ENCODE data around the gene BMAL1. TPM values are rescaled to one million over a fixed set of nuclear protein-coding genes. Genes with fewer than 3 reads are reported as not detected.
A peak's percentile ranks its signal among the peaks of the same experiment; 100 is the strongest.

Gene BMAL1
- total RNA-seq, 2 donors from 2014 or later: 61.4 to 82.1 TPM

GRCh38 chr11:13304655-13305335 is 27.2 kb downstream of the BMAL1 start:
- Mint-ChIP-seq H3K27ac (peak overlapping the region in 1 of 2 donors; percentile 87), H3K27me3 (no peaks in the 10 kb centered on the region), H3K36me3 (peaks cover 12% of the 10 kb centered on the region), H3K4me1 (ENCODE audit: low read depth in 2 of 2) (peaks cover 47 to 48% of the 10 kb centered on the region in 2 donors), H3K4me3 (no peak overlapping the region), H3K9me3 (peaks cover 6% of the 10 kb centered on the region)
- DNase-seq (ENCODE audit: low spot score) (no peak), ATAC-seq (no peak)

- DNase-seq (ENCODE audit: low spot score): no peak
- Mint-ChIP-seq H3K27ac (no peak overlapping the region), H3K4me3 (no peak overlapping the region), H3K4me1 (ENCODE audit: low read depth in 2 of 2) (peaks cover 42 to 44% of the 10 kb centered on the region in 2 donors), H3K9me3 (peaks cover 3% of the 10 kb centered on the region), H3K36me3 (peaks cover 20% of the 10 kb centered on the region), H3K27me3 (no peaks in the 10 kb centered on the region)
- ATAC-seq: peak in 1 of 2 donors; percentile 57
These were observed 31.1 kb downstream of the BMAL1 start for GRCh38 chr11:13308704-13309103.

GRCh38 chr11:13309156-13309555 is 31.6 kb downstream of the BMAL1 start:
- H3K36me3 Mint-ChIP-seq: peaks cover 16% of the 10 kb centered on the region
- H3K4me1 Mint-ChIP-seq (ENCODE audit: low read depth in 2 of 2): peaks cover 42 to 44% of the 10 kb centered on the region in 2 donors
- ATAC-seq (no peak), DNase-seq (ENCODE audit: low spot score) (no peak)
- H3K4me3 Mint-ChIP-seq: no peak overlapping the region
- no peaks in the 10 kb centered on the region for H3K27me3 Mint-ChIP-seq
- no peaks in the 10 kb centered on the region for H3K9me3 Mint-ChIP-seq
- no peak overlapping the region for H3K27ac Mint-ChIP-seq

GRCh38 chr11:13310443-13310842 is 32.9 kb downstream of the BMAL1 start:
- Mint-ChIP-seq H3K36me3 (peaks cover 16% of the 10 kb centered on the region), H3K27me3 (no peaks in the 10 kb centered on the region), H3K4me1 (ENCODE audit: low read depth in 2 of 2) (peaks cover 53% of the 10 kb centered on the region in 2 donors), H3K4me3 (no peak overlapping the region), H3K9me3 (no peaks in the 10 kb centered on the region), H3K27ac (peak overlapping the region in 1 of 2 donors; percentile 8)
- DNase-seq (ENCODE audit: low spot score) (no peak), ATAC-seq (no peak)

GRCh38 chr11:13311570-13311969 is 34.0 kb downstream of the BMAL1 start:
- ATAC-seq (no peak), DNase-seq (ENCODE audit: low spot score) (no peak)
- Mint-ChIP-seq H3K9me3 (no peaks in the 10 kb centered on the region), H3K4me1 (ENCODE audit: low read depth in 2 of 2) (peaks cover 64 to 65% of the 10 kb centered on the region in 2 donors), H3K36me3 (peaks cover 16% of the 10 kb centered on the region), H3K4me3 (no peak overlapping the region), H3K27me3 (no peaks in the 10 kb centered on the region), H3K27ac (peak overlapping the region in 1 of 2 donors; percentile 8)

GRCh38 chr11:13313005-13313819 is 35.6 kb downstream of the BMAL1 start:
- H3K9me3 Mint-ChIP-seq: no peaks in the 10 kb centered on the region
- peak overlapping the region in 1 of 2 donors; percentile 89 for H3K27ac Mint-ChIP-seq
- ATAC-seq: no peak
- no peak for DNase-seq (ENCODE audit: low spot score)
- H3K36me3 Mint-ChIP-seq: peaks cover 16% of the 10 kb centered on the region
- peaks cover 73 to 79% of the 10 kb centered on the region in 2 donors for H3K4me1 Mint-ChIP-seq (ENCODE audit: low read depth in 2 of 2)
- H3K27me3 Mint-ChIP-seq: no peaks in the 10 kb centered on the region
- H3K4me3 Mint-ChIP-seq: no peak overlapping the region

GRCh38 chr11:13314676-13315394 is 37.2 kb downstream of the BMAL1 start:
- no peak overlapping the region for H3K4me3 Mint-ChIP-seq
- H3K27me3 Mint-ChIP-seq: no peaks in the 10 kb centered on the region
- ATAC-seq (no peak), DNase-seq (ENCODE audit: low spot score) (no peak)
- H3K9me3 Mint-ChIP-seq: no peaks in the 10 kb centered on the region
- peaks cover 80 to 86% of the 10 kb centered on the region in 2 donors for H3K4me1 Mint-ChIP-seq (ENCODE audit: low read depth in 2 of 2)
- H3K27ac Mint-ChIP-seq: peak overlapping the region; percentile 37 to 89
- H3K36me3 Mint-ChIP-seq: peaks cover 16% of the 10 kb centered on the region

GRCh38 chr11:13315517-13316432 is 38.2 kb downstream of the BMAL1 start:
- Mint-ChIP-seq H3K27ac (peak overlapping the region; percentile 55 to 89), H3K4me1 (ENCODE audit: low read depth in 2 of 2) (peaks cover 79 to 88% of the 10 kb centered on the region in 2 donors), H3K27me3 (no peaks in the 10 kb centered on the region), H3K4me3 (no peak overlapping the region), H3K9me3 (no peaks in the 10 kb centered on the region), H3K36me3 (peaks cover 10% of the 10 kb centered on the region)
- no peak for DNase-seq (ENCODE audit: low spot score)
- peak; percentile 32 to 69 for ATAC-seq

GRCh38 chr11:13316528-13316961 is 39.0 kb downstream of the BMAL1 start:
- ATAC-seq: peak in 1 of 2 donors; percentile 43
- Mint-ChIP-seq H3K36me3 (peaks cover 2% of the 10 kb centered on the region), H3K27me3 (no peaks in the 10 kb centered on the region), H3K9me3 (no peaks in the 10 kb centered on the region), H3K4me3 (no peak overlapping the region), H3K4me1 (ENCODE audit: low read depth in 2 of 2) (peaks cover 75 to 88% of the 10 kb centered on the region in 2 donors), H3K27ac (peak overlapping the region; percentile 55 to 89)
- DNase-seq (ENCODE audit: low spot score): no peak

GRCh38 chr11:13317293-13318080 is 39.9 kb downstream of the BMAL1 start:
- Mint-ChIP-seq H3K36me3 (no peaks in the 10 kb centered on the region), H3K4me3 (no peak overlapping the region), H3K4me1 (ENCODE audit: low read depth in 2 of 2) (peaks cover 77 to 86% of the 10 kb centered on the region in 2 donors), H3K27ac (peak overlapping the region; percentile 15 to 81), H3K27me3 (no peaks in the 10 kb centered on the region), H3K9me3 (no peaks in the 10 kb centered on the region)
- ATAC-seq (no peak), DNase-seq (ENCODE audit: low spot score) (no peak)

- H3K4me3 Mint-ChIP-seq: peak overlapping the region; percentile 72
- H3K36me3 Mint-ChIP-seq: no peaks in the 10 kb centered on the region
- no peak for DNase-seq (ENCODE audit: low spot score)
- no peaks in the 10 kb centered on the region for H3K27me3 Mint-ChIP-seq
- H3K27ac Mint-ChIP-seq: peak overlapping the region; percentile 54 to 81
- peak; percentile 65 to 70 for ATAC-seq
- H3K4me1 Mint-ChIP-seq (ENCODE audit: low read depth in 2 of 2): peaks cover 74 to 78% of the 10 kb centered on the region in 2 donors
- H3K9me3 Mint-ChIP-seq: no peaks in the 10 kb centered on the region
These were observed 41.1 kb downstream of the BMAL1 start for GRCh38 chr11:13318498-13319295.

- H3K4me3 Mint-ChIP-seq: no peak overlapping the region
- H3K27me3 Mint-ChIP-seq: no peaks in the 10 kb centered on the region
- H3K9me3 Mint-ChIP-seq: no peaks in the 10 kb centered on the region
- H3K36me3 Mint-ChIP-seq: peaks cover 4% of the 10 kb centered on the region
- H3K27ac Mint-ChIP-seq: peak overlapping the region in 1 of 2 donors; percentile 86
- no peak for ATAC-seq
- peaks cover 66 to 70% of the 10 kb centered on the region in 2 donors for H3K4me1 Mint-ChIP-seq (ENCODE audit: low read depth in 2 of 2)
- DNase-seq (ENCODE audit: low spot score): no peak
These were observed 43.1 kb downstream of the BMAL1 start for GRCh38 chr11:13320688-13321087.
